Activated CD8-positive, alpha-beta memory T cell treated with anti-CD3 and anti-CD28 coated beads for 1 hour (primary cell): Measurements from ENCODE around the gene ST3GAL5.

Source experiments
- DNase-seq, 2 donors: peaks; one replicate each; pipeline ENCODE4 v3.0.0-alpha.2; 2020; ENCODE audit warnings: low read depth in 1 of 2; ENCODE audit errors: extremely low read depth in 1 of 2

Gene ST3GAL5

GRCh38 chr2:85867556-85868292 is 21.1 kb downstream of the ST3GAL5 start:
- no peak for DNase-seq

DNA sequence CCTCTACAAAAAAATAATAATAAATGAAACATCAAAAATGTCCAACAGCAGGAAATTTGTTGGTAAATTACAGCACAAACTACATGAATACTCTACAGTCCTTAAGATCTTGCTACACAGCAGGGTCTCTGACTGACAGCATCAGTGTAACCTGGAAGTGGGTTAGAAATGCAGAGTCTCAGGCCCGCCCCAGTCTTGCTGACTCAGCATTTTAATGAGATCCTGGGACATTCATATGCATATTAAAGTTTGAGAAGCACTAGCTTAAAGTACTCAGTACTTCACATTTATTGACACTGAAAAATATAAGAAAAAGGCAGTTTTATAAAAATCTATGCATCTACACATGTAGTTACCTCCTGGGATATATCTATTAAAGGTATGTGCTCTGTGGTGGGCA is 21.7 kb downstream of the ST3GAL5 start:
- DNase-seq, result no peak

GRCh38 chr2:85866165-85866659 is 22.6 kb downstream of the ST3GAL5 start:
- no peak for DNase-seq

DNA sequence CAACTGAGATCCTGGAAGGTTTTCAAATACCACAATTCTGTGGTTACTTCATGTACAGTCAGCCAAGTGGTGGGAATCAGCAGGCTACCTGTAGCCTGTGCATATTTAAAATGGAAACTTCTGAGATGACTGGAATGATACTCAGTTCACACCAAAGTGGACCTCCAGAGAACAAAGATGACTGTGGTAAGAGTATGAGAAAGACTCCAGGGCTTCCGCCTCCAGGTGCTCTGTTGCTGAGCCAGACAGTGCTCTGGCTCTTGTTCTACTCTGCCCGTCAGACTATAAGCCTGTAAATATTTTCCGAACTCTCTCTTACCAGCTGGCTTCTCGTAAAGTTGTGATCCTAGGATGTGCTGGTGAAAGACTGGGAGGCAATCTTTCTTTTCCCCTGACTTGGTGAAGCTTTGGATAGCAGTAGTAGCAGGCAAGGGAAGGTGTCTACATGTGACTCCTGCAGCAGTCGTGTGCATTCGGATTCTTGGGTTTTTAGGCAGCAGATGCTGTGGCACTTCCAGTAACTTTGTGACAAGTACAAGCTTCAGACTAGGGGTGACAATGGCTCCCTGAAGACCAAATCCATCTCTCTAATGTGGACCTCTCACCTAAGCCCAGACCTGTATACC is 23.1 kb downstream of the ST3GAL5 start:
- DNase-seq, result no peak

DNA sequence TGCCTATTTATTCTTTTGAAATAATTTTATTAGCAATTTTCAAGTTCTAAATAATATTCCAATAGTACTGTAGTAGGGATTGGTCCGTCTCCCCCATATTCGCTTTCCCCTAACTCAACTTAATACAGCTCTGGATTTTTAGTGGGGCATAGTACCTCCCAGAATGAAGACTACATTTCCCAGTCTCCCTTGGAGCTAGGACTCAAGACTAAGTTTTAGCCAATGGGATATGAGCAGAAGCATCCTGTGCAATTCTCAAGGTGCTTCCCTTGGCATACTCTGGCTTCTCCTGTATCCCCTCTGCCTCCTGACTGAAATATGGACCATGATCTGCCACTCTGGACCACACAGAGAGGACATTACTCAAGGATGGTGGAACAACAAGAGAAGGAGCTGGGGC is 24.1 kb downstream of the ST3GAL5 start:
- DNase-seq, result no peak

- peak in 1 of 2 donors; percentile 41 for DNase-seq
These were observed 26.4 kb downstream of the ST3GAL5 start for GRCh38 chr2:85862426-85862825.

- no peak for DNase-seq
These were observed 27.1 kb downstream of the ST3GAL5 start for GRCh38 chr2:85861650-85862049.

GRCh38 chr2:85861180-85861579 is 27.6 kb downstream of the ST3GAL5 start:
- no peak for DNase-seq

- no peak for DNase-seq
These were observed 29.9 kb downstream of the ST3GAL5 start for GRCh38 chr2:85858841-85859240.

GRCh38 chr2:85854897-85855296 is 33.9 kb downstream of the ST3GAL5 start:
- DNase-seq, result no peak

DNA sequence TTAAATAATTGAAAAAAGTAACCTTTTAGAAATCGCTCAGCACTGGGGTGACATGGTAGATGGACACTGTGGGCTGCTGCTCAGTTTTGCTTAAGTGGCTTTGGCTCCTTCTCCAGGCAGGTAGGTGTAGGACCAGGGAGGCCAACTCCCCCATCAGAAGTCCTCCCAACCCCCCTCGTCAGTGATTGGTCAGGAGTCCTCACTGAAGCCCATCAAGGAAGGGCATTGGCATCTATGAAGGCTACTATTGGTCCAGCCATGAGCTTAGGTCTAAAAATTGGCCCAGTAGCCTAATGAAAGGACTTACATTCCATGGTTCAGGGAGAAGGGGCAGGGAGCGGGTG is 34.7 kb downstream of the ST3GAL5 start:
- no peak for DNase-seq

DNA sequence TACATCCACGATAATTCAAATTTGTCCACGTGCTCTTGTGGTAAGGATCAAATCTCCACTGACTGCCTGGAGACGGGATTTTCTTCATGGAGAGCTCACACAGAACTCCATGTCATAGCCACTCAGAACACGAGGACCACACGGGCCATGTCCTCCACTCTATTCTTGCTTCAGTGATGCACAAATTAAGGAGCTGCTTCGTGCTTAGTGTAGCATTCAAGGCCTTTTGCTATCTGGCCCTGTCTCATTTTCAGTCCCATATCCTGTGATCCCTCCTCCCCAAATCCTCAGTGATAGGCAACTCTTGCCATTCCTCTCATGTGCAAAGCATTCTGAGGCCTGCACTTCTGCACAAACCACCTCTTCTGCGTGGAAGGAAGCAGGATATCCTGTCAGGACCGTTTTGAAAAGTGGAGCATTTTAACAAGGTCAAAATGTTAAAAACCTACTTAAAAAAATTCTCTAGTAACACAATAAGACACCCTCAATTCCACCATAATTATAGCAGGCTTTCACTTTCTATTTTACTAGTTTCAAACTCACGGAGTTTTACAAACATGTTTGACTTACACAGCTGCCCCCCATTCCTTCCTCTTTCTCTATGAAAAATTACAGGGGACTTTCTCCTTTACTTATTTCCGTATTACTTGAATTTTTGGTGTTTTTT is 35.2 kb downstream of the ST3GAL5 start:
- no peak for DNase-seq

GRCh38 chr2:85852937-85853498 is 35.8 kb downstream of the ST3GAL5 start:
- peak; percentile 47 to 65 for DNase-seq

- no peak for DNase-seq
These were observed 36.5 kb downstream of the ST3GAL5 start for GRCh38 chr2:85852152-85852840.

DNA sequence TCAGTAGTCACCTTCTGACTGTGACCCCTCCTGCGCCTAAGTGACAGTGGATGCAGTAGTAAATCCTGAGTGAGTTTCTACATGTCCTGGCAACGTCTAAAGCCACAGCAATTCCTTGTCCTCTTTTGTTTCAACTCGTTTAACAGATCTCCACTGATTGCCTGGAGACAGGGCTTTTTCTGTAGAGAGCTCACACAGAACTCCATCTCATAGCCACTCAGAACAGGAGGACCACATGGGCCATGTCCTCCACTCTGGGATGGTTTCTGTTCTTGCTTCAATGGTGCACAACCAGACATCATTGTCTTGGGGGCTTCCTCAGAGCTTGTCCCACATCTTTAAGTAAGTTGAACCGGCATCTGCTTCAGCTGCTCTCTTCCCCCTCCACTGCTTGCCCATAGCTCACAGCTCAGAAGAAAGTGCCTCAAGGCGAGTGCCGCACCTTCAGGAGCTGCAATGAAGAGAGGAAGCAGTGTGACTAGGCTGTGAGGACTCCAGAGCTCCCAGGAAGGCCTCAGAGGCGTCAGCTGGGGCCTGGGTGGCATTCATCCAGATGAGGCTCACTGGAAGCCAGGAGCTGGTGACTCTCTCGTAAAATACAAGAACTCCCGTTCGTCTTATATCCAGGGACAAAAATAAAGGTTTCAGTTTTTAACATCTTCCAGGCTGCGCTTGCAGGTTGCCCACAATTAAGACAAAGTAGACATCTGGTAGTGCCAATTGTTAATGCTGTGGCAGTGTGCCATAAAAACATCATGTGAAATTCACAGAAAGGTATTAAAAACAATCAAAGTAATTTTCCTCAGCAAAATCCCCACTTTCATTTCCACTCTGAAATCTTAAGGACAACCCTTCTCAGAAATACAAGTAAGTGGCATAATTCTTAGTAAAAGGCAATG is 37.3 kb downstream of the ST3GAL5 start:
- DNase-seq, result no peak

DNA sequence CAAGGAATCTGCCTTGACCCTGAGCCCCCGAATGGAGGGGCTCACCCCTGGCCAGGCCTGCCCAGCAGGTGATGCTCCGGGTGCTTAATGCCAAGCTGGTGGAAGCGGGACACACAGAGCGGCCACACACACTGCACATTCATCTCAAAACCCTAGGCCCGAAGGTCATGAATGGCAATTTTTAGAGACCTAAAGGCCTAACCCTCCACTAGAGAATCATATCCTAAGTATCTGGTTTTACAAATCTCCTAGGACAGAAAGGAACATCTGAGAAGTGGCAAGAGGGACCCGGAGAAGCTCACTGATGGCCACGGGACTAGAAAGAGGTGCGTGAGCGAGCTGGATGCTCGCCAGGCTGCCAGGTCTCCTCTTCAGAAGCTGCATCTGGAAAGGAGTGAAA is 38.3 kb downstream of the ST3GAL5 start:
- DNase-seq, result no peak

- DNase-seq, result no peak
These were observed 41.7 kb downstream of the ST3GAL5 start for GRCh38 chr2:85847051-85847588.

GRCh38 chr2:85846411-85846810 is 42.4 kb downstream of the ST3GAL5 start:
- DNase-seq, result no peak

GRCh38 chr2:85844486-85844885 is 44.3 kb downstream of the ST3GAL5 start:
- no peak for DNase-seq

GRCh38 chr2:85843543-85843942 is 45.2 kb downstream of the ST3GAL5 start:
- no peak for DNase-seq
